K562 (cell line): Measurements from ENCODE around the gene RSRP1.

Experiments
- CTCF ChIP-seq, 3 experiments: IDR thresholded peaks in 2 of 3; conservative IDR thresholded peaks in 1 of 3; 2 replicates each; pipeline ENCODE4 v1.5.1; 2011 to 2012; ENCODE audit warnings: low read length in 3 of 3, mild to moderate bottlenecking in 3 of 3, control low read depth in 2 of 3, improper control_type of control experiment in 1 of 3, inconsistent platforms in 1 of 3, low read depth in 1 of 3, mixed read lengths in 1 of 3, moderate library complexity in 1 of 3; ENCODE audit not compliant: insufficient read depth in 2 of 3
- EZH2 ChIP-seq: IDR thresholded peaks from 2 replicates; pipeline ENCODE4 v1.6.1; 2012; ENCODE audit warnings: low read depth, mild to moderate bottlenecking, inconsistent platforms, low read length, borderline replicate concordance
- FOXJ3 ChIP-seq: sonication (generic); formaldehyde crosslinking; IDR thresholded peaks from 2 replicates; pipeline ENCODE4 v1.4.0; 2020; ENCODE audit warnings: mild to moderate bottlenecking, missing genetic modification reagents
- KHSRP ChIP-seq: fragments of 450-650 bp; IDR thresholded peaks from 2 replicates; pipeline ENCODE4 v1.6.1; 2017
- POLR2A ChIP-seq: fragments of 450-650 bp; conservative IDR thresholded peaks from 2 replicates; pipeline ENCODE4 v1.6.1; 2016
- POLR3A ChIP-seq: IDR thresholded peaks from 2 replicates; pipeline ENCODE4 v1.6.1; 2011; ENCODE audit warnings: borderline replicate concordance, mild to moderate bottlenecking, moderate library complexity; ENCODE audit not compliant: insufficient read length, insufficient read depth; ENCODE audit errors: extremely low read depth
- ZNF431 ChIP-seq: sonication (generic); formaldehyde crosslinking; IDR thresholded peaks from 2 replicates; pipeline ENCODE4 v1.8.0; 2022; ENCODE audit warnings: mild to moderate bottlenecking, missing genetic modification reagents
- TF ChIP-seq, protein P1 (sequence below): IDR thresholded peaks from 3 replicates; pipeline ENCODE4 v1.6.1; 2011; ENCODE audit warnings: borderline replicate concordance, mild to moderate bottlenecking, moderate library complexity; ENCODE audit not compliant: insufficient read length; ENCODE audit errors: extremely low read depth

DNA sequence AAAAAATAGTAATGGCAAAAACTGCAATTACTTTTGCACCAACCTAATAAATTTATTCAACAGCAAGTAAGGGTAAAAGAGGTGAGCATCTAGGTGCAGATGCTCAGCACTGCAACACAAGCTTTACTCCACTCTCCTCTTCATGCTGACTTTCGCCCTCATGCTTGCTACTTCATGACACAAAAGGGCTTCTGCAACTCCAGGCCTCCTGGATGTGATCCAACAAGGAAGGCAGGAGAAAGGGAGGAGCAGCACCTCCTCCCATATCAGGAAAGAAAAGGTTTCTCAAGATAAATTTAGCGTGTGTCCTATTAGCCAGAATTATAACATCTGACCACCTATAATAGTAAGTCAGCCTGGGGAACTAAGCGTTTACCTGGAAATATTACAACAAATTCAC is 26.6 kb downstream of the RSRP1 start:
- TF ChIP-seq EZH2, result no peak
- TF ChIP-seq POLR2A, result no peak
- no peak for TF ChIP-seq CTCF (IDR thresholded peaks at IDR 0.05 in 2 of 3, conservative IDR thresholded peaks at IDR 0.05 in 1 of 3; ENCODE audit: insufficient read depth in 2 of 3, low read depth in 1 of 3, low read length in 3 of 3)
- no peak for TF ChIP-seq POLR3A
- no peak for TF ChIP-seq KHSRP
- TF ChIP-seq ZNF431, result no peak
- TF ChIP-seq, protein P1, sequence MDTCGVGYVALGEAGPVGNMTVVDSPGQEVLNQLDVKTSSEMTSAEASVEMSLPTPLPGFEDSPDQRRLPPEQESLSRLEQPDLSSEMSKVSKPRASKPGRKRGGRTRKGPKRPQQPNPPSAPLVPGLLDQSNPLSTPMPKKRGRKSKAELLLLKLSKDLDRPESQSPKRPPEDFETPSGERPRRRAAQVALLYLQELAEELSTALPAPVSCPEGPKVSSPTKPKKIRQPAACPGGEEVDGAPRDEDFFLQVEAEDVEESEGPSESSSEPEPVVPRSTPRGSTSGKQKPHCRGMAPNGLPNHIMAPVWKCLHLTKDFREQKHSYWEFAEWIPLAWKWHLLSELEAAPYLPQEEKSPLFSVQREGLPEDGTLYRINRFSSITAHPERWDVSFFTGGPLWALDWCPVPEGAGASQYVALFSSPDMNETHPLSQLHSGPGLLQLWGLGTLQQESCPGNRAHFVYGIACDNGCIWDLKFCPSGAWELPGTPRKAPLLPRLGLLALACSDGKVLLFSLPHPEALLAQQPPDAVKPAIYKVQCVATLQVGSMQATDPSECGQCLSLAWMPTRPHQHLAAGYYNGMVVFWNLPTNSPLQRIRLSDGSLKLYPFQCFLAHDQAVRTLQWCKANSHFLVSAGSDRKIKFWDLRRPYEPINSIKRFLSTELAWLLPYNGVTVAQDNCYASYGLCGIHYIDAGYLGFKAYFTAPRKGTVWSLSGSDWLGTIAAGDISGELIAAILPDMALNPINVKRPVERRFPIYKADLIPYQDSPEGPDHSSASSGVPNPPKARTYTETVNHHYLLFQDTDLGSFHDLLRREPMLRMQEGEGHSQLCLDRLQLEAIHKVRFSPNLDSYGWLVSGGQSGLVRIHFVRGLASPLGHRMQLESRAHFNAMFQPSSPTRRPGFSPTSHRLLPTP, result no peak
- no peak for TF ChIP-seq FOXJ3 (CRISPR knock-in tag)
